ENCODE results near the gene RPS5.
A peak's percentile ranks its signal among the peaks of the same experiment; 100 is the strongest.

- TF ChIP-seq POLR2A (IDR thresholded peaks at IDR 0.05; ENCODE audit: low read depth, low read length) (0 out of 2 replicates have a peak, but pooled peaks have one; percentile 40), POLR2AphosphoS5 (IDR thresholded peaks at IDR 0.05; ENCODE audit: low read depth, low read length) (no peak), TAF1 (IDR thresholded peaks at IDR 0.05; ENCODE audit: borderline replicate concordance, low read depth, low read length) (no peak)
Measured at GRCh38 chr19:58354478-58355030, 32.5 kb upstream of the RPS5 start.

All from GM12892 (cell line).